GM23338 (cell line): ENCODE data around the gene MRPL2.

ENCODE experiments used
- EZH2 ChIP-seq: fragments of 200-600 bp; sonication (generic); IDR thresholded peaks from one replicate; pipeline ENCODE4 v1.8.0; 2017; ENCODE audit warnings: antibody characterized with exemption, mild to moderate bottlenecking, low read depth; ENCODE audit not compliant: unreplicated experiment
- EZH2phosphoT487 ChIP-seq: fragments of 200-600 bp; sonication (generic); IDR thresholded peaks from one replicate; pipeline ENCODE4 v1.8.1; 2018; ENCODE audit warnings: antibody characterized with exemption; ENCODE audit not compliant: unreplicated experiment
- POLR2AphosphoS5 ChIP-seq: IDR thresholded peaks from 2 replicates; pipeline ENCODE4 v1.6.1; 2016; ENCODE audit warnings: antibody characterized with exemption, low read depth
- STAT1 ChIP-seq: IDR thresholded peaks from one replicate; pipeline ENCODE4 v1.6.1; 2016; ENCODE audit warnings: antibody characterized with exemption; ENCODE audit not compliant: unreplicated experiment
- TF ChIP-seq, protein P1 (sequence below), 2 experiments: fragments of 200-600 bp in 1 of 2; sonication (generic) in 1 of 2; conservative IDR thresholded peaks; 2 replicates each; pipeline versions ENCODE4 v1.5.1 to v1.6.1; 2016 to 2017; ENCODE audit warnings: antibody characterized with exemption in 2 of 2, low read depth in 2 of 2, mild to moderate bottlenecking in 2 of 2, moderate library complexity in 1 of 2
- TF ChIP-seq, protein P2 (sequence below): IDR thresholded peaks from one replicate; pipeline ENCODE4 v1.6.1; 2018; ENCODE audit warnings: antibody characterized with exemption; ENCODE audit not compliant: unreplicated experiment

DNA sequence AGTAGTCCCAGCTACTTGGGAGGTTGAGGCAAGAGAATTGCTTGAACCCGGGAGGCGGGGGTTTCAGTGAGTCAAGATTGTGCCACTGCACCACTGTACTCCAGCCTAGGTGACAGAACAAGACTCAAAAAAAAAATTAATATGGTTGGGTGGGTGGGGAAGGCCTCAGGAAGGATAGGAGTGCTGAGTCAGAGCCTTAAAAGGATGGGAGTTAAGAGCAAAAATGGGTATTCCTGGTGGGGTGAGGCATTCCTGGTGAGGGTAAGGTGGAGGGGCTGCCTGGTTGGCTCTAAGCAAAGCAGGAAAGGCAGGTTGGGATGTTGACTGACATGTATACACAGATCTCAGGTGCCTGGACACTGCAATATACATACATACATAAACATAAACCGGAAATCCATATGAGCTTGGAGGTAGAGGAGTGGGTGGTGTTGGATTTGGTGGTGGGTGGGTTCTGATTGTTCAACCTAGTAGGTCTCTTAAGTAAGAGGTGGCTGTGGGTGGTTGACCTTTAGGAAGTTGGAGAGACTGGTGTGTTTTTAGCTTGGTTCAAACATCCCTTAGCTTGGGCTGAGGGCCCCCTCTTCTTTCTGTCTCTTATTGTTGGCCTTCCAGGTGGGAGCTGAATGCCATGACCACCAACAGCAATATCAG lies 39.1 kb downstream of the MRPL2 start:
- TF ChIP-seq, protein P1, sequence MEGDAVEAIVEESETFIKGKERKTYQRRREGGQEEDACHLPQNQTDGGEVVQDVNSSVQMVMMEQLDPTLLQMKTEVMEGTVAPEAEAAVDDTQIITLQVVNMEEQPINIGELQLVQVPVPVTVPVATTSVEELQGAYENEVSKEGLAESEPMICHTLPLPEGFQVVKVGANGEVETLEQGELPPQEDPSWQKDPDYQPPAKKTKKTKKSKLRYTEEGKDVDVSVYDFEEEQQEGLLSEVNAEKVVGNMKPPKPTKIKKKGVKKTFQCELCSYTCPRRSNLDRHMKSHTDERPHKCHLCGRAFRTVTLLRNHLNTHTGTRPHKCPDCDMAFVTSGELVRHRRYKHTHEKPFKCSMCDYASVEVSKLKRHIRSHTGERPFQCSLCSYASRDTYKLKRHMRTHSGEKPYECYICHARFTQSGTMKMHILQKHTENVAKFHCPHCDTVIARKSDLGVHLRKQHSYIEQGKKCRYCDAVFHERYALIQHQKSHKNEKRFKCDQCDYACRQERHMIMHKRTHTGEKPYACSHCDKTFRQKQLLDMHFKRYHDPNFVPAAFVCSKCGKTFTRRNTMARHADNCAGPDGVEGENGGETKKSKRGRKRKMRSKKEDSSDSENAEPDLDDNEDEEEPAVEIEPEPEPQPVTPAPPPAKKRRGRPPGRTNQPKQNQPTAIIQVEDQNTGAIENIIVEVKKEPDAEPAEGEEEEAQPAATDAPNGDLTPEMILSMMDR (conservative IDR thresholded peaks at IDR 0.05; ENCODE audit: low read depth in 2 of 2) = no peak
- TF ChIP-seq, protein P2, sequence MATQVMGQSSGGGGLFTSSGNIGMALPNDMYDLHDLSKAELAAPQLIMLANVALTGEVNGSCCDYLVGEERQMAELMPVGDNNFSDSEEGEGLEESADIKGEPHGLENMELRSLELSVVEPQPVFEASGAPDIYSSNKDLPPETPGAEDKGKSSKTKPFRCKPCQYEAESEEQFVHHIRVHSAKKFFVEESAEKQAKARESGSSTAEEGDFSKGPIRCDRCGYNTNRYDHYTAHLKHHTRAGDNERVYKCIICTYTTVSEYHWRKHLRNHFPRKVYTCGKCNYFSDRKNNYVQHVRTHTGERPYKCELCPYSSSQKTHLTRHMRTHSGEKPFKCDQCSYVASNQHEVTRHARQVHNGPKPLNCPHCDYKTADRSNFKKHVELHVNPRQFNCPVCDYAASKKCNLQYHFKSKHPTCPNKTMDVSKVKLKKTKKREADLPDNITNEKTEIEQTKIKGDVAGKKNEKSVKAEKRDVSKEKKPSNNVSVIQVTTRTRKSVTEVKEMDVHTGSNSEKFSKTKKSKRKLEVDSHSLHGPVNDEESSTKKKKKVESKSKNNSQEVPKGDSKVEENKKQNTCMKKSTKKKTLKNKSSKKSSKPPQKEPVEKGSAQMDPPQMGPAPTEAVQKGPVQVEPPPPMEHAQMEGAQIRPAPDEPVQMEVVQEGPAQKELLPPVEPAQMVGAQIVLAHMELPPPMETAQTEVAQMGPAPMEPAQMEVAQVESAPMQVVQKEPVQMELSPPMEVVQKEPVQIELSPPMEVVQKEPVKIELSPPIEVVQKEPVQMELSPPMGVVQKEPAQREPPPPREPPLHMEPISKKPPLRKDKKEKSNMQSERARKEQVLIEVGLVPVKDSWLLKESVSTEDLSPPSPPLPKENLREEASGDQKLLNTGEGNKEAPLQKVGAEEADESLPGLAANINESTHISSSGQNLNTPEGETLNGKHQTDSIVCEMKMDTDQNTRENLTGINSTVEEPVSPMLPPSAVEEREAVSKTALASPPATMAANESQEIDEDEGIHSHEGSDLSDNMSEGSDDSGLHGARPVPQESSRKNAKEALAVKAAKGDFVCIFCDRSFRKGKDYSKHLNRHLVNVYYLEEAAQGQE = no peak
- TF ChIP-seq EZH2phosphoT487 = no peak
- no peak for TF ChIP-seq EZH2
- TF ChIP-seq STAT1 = no peak
- no peak for TF ChIP-seq POLR2AphosphoS5
